IPS-NIHi7 (cell line): Measurements from ENCODE around the gene JUNB.

Experiments
- DNase-seq: peaks from one replicate; pipeline ENCODE4 v3.0.0; 2012; ENCODE audit warnings: mixed read lengths; ENCODE audit errors: extremely low spot score

Gene JUNB

GRCh38 chr19:12791345-12792050 is at the start of gene JUNB:
Gene JUNB (plus strand): TSS chr19:12791486. CDS start chr19:12791772, 286 bp downstream.
- DNase-seq, result peak; percentile 73

GRCh38 chr19:12745166-12745897 is 46.0 kb upstream of the JUNB start:
- DNase-seq, result no peak

GRCh38 chr19:12748489-12748888 is 42.8 kb upstream of the JUNB start:
- DNase-seq, result no peak

- no peak for DNase-seq
Observed at GRCh38 chr19:12749938-12750521, 41.3 kb upstream of the JUNB start.

- DNase-seq, result no peak
Observed at GRCh38 chr19:12750851-12751250, 40.4 kb upstream of the JUNB start.

GRCh38 chr19:12751635-12752034 is 39.7 kb upstream of the JUNB start, which contains the start of gene BEST2:
Gene BEST2 (plus strand): TSS chr19:12751791. CDS start chr19:12752593, 802 bp downstream.
- peak; percentile 63 for DNase-seq

- DNase-seq, result no peak
Observed at GRCh38 chr19:12752056-12752781, 39.1 kb upstream of the JUNB start.

GRCh38 chr19:12754465-12755196 is 36.7 kb upstream of the JUNB start:
- no peak for DNase-seq

GRCh38 chr19:12756150-12756883 is 35.0 kb upstream of the JUNB start:
- DNase-seq, result no peak

- peak; percentile 90 for DNase-seq
Observed at GRCh38 chr19:12757544-12758274, 33.6 kb upstream of the JUNB start.

GRCh38 chr19:12759686-12760085 is 31.6 kb upstream of the JUNB start:
- no peak for DNase-seq

- no peak for DNase-seq
Observed at GRCh38 chr19:12763100-12763499, 28.2 kb upstream of the JUNB start.

GRCh38 chr19:12764698-12765097 is 26.6 kb upstream of the JUNB start:
- no peak for DNase-seq

- peak; percentile 68 for DNase-seq
Observed at GRCh38 chr19:12766051-12766521, 25.2 kb upstream of the JUNB start.

- DNase-seq, result no peak
Observed at GRCh38 chr19:12767150-12767549, 24.1 kb upstream of the JUNB start.

- no peak for DNase-seq
Observed at GRCh38 chr19:12767666-12768065, 23.6 kb upstream of the JUNB start.

- peak; percentile 89 for DNase-seq
Observed at GRCh38 chr19:12769689-12770088, 21.6 kb upstream of the JUNB start.

GRCh38 chr19:12770922-12771321 is 20.4 kb upstream of the JUNB start:
- DNase-seq, result no peak

GRCh38 chr19:12772323-12772722 is 19.0 kb upstream of the JUNB start:
- no peak for DNase-seq

GRCh38 chr19:12773571-12773970 is 17.7 kb upstream of the JUNB start:
- DNase-seq, result no peak
